ENCODE results near the gene MAP2. TPM values are rescaled to one million over a fixed set of nuclear protein-coding genes. Genes with fewer than 3 reads are reported as not detected.

The MAP2 gene
- total RNA-seq, 1 donor from 2014 or later = not detected

DNA sequence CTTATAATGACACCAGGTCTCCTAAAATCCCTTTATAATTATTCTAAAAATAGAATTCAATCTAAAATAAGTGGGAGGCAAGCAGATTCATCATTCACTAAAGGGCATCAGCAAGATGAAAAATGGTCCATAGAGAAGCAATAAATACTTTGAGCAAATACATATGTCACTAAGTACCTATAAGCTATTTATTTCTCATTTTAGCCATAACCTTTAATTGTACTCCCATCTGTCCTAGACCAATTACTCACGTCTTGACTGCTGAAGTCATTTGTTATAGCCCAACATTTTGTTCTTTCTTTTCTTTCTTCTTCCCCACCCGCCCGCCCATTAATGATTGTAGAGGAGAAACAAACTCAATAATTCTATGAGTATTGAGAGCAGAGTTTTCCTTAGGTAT is 105.7 kb downstream of the MAP2 start:
- Mint-ChIP-seq H3K36me3 (ENCODE audit: low read depth) (no peaks in the 10 kb centered on the region), H3K4me3 (no peak overlapping the region), H3K4me1 (ENCODE audit: low read depth) (peaks cover 15% of the 10 kb centered on the region), H3K27me3 (ENCODE audit: insufficient read depth) (peaks cover 3% of the 10 kb centered on the region), H3K27ac (no peak overlapping the region), H3K9me3 (no peaks in the 10 kb centered on the region)
- intact Hi-C loops (cut with micrococcal nuclease) = no loop called here
- no peak for DNase-seq (ENCODE audit: low spot score)

DNA sequence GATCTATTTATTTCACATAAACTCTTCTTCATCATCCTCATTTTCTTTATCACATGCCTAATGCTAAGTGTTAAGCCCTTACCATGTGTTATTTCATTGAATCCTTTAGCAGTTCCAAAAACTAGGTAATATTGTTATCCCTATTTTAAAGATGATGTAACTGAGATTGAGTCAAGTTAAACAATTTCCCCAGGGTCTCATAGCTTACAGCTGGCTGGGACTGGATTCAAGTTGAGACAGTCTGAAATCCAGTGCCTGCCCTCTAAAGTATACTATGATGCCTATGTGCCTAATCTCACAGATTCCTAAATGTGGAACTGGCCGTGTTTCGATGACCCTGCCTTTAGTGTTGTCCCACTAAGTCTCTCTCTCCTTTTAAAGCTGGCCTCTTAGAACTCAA is 108.5 kb downstream of the MAP2 start:
- Mint-ChIP-seq H3K27me3 (ENCODE audit: insufficient read depth) (peaks cover 5% of the 10 kb centered on the region), H3K4me1 (ENCODE audit: low read depth) (no peaks in the 10 kb centered on the region), H3K27ac (no peak overlapping the region), H3K36me3 (ENCODE audit: low read depth) (no peaks in the 10 kb centered on the region), H3K9me3 (no peaks in the 10 kb centered on the region), H3K4me3 (no peak overlapping the region)
- intact Hi-C loops (cut with micrococcal nuclease) = no loop called here
- DNase-seq (ENCODE audit: low spot score) = no peak

DNA sequence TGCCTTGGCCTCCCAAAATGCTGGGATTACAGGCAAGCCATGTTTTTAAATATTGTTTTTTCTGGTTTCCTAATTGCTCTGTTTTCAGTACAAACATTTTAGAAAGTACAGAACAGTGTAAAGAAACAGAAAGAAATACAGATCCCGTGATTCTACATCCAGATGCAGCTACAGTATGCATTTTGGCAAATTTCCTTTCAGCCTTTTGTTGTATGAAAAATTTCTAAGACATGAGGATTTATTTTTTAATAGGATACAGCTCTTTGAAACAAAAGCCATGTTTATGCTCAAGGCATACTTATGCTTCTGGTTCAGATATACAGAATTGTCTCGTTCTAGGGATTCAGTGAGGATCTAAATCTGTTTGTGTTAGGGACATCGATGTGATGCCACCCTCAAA is 109.5 kb downstream of the MAP2 start:
- H3K36me3 Mint-ChIP-seq (ENCODE audit: low read depth) = no peaks in the 10 kb centered on the region
- DNase-seq (ENCODE audit: low spot score) = no peak
- H3K4me1 Mint-ChIP-seq (ENCODE audit: low read depth) = no peaks in the 10 kb centered on the region
- peaks cover 5% of the 10 kb centered on the region for H3K27me3 Mint-ChIP-seq (ENCODE audit: insufficient read depth)
- H3K4me3 Mint-ChIP-seq = no peak overlapping the region
- H3K27ac Mint-ChIP-seq = no peak overlapping the region
- H3K9me3 Mint-ChIP-seq = no peaks in the 10 kb centered on the region
- intact Hi-C loops (cut with micrococcal nuclease) = no loop called here

DNA sequence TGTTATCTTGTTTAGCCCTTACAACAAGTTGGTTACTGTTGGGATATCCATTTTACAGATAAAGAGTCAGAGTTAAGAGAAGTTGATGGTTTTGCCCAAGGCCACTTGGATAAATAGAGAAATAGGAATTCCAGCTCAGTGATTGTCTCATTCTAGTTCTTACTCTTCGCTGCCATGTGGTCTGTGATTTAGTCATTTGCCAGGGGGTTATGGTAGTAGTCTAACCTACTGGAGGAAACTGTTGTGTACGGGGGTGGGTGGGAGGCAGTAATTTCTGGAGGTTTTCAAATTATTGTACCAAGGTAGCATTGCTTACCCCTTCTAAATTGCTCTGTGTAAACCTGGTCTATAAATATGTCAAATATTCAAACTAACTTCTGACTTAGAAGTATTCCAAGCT is 110.4 kb downstream of the MAP2 start:
- no peak overlapping the region for H3K27ac Mint-ChIP-seq
- DNase-seq (ENCODE audit: low spot score) = no peak
- no peaks in the 10 kb centered on the region for H3K4me1 Mint-ChIP-seq (ENCODE audit: low read depth)
- H3K9me3 Mint-ChIP-seq = no peaks in the 10 kb centered on the region
- H3K36me3 Mint-ChIP-seq (ENCODE audit: low read depth) = no peaks in the 10 kb centered on the region
- no peak overlapping the region for H3K4me3 Mint-ChIP-seq
- intact Hi-C loops (cut with micrococcal nuclease) = no loop called here
- H3K27me3 Mint-ChIP-seq (ENCODE audit: insufficient read depth) = peaks cover 5% of the 10 kb centered on the region

DNA sequence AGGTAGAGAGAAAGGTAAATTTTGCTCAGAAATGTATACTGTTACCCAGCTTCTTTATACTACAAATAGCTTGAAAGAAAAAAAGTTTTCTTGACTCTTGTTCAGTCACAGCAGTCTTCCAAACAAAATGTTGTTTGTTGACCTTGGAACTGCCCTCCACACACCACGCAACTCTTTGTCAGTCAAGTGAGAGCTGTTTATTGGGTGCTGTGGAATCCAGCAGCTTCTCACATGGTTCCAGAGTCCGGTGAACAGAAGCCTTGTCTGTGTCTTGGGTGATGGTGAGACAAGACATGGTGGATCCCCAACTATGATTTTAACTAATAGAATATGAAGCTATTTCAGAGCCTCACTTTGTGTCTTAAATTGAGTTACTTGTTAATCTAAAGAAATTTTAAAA is 112.5 kb downstream of the MAP2 start:
- H3K9me3 Mint-ChIP-seq = no peaks in the 10 kb centered on the region
- H3K4me1 Mint-ChIP-seq (ENCODE audit: low read depth) = no peaks in the 10 kb centered on the region
- intact Hi-C loops (cut with micrococcal nuclease) = no loop called here
- DNase-seq (ENCODE audit: low spot score) = no peak
- no peaks in the 10 kb centered on the region for H3K36me3 Mint-ChIP-seq (ENCODE audit: low read depth)
- peaks cover 5% of the 10 kb centered on the region for H3K27me3 Mint-ChIP-seq (ENCODE audit: insufficient read depth)
- no peak overlapping the region for H3K4me3 Mint-ChIP-seq
- H3K27ac Mint-ChIP-seq = no peak overlapping the region

GRCh38 chr2:209547726-209548125 is 123.9 kb downstream of the MAP2 start:
- Mint-ChIP-seq H3K27ac (no peak overlapping the region), H3K36me3 (ENCODE audit: low read depth) (no peaks in the 10 kb centered on the region), H3K4me1 (ENCODE audit: low read depth) (no peaks in the 10 kb centered on the region), H3K4me3 (no peak overlapping the region), H3K9me3 (no peaks in the 10 kb centered on the region), H3K27me3 (ENCODE audit: insufficient read depth) (no peaks in the 10 kb centered on the region)
- no peak for DNase-seq (ENCODE audit: low spot score)
- intact Hi-C loops (cut with micrococcal nuclease) = no loop called here

DNA sequence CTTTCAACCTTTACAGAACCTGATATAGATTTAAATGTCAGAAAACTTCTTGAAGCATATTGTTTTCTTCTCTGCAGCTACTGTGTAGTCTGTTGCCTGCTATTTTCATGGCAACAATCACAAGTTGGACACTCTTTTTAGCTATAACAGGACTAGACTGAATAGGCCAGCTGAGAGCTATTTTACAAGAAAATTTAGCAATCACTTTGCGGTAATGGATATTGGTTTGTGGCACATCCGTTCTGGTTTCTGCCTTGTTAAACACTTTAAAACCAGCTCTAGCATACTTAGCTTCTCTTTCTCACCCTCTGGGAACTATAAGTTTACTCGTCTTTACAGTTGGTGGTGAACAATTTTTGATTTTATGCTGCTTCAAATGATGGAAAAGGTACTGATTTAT is 125.7 kb downstream of the MAP2 start:
- no peak overlapping the region for H3K27ac Mint-ChIP-seq
- H3K36me3 Mint-ChIP-seq (ENCODE audit: low read depth) = no peaks in the 10 kb centered on the region
- H3K4me1 Mint-ChIP-seq (ENCODE audit: low read depth) = no peaks in the 10 kb centered on the region
- DNase-seq (ENCODE audit: low spot score) = no peak
- no peaks in the 10 kb centered on the region for H3K27me3 Mint-ChIP-seq (ENCODE audit: insufficient read depth)
- no peak overlapping the region for H3K4me3 Mint-ChIP-seq
- H3K9me3 Mint-ChIP-seq = no peaks in the 10 kb centered on the region
- intact Hi-C loops (cut with micrococcal nuclease) = no loop called here

DNA sequence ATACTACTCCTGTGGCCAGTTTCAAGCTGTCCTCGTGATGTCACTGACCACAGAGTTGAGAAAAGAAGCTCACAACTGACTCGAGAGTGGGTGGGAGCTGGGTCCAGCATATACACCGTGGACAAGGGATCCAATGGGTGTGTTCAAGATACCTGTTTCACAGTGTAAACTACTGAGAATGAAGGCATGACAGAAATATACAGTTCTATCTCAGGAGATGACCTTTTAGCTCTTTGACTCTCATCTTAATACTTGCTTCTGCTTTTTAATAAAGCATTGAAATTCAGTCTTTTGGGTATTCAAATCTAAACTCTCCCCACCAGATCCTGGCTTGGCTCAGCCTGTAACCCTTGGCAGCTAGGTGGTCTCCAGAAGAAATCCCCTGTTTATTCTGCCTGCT is 130.1 kb downstream of the MAP2 start:
- no peak overlapping the region for H3K27ac Mint-ChIP-seq
- intact Hi-C loops (cut with micrococcal nuclease) = no loop called here
- DNase-seq (ENCODE audit: low spot score) = no peak
- no peak overlapping the region for H3K4me3 Mint-ChIP-seq
- no peaks in the 10 kb centered on the region for H3K4me1 Mint-ChIP-seq (ENCODE audit: low read depth)
- no peaks in the 10 kb centered on the region for H3K27me3 Mint-ChIP-seq (ENCODE audit: insufficient read depth)
- no peaks in the 10 kb centered on the region for H3K36me3 Mint-ChIP-seq (ENCODE audit: low read depth)
- no peaks in the 10 kb centered on the region for H3K9me3 Mint-ChIP-seq

DNA sequence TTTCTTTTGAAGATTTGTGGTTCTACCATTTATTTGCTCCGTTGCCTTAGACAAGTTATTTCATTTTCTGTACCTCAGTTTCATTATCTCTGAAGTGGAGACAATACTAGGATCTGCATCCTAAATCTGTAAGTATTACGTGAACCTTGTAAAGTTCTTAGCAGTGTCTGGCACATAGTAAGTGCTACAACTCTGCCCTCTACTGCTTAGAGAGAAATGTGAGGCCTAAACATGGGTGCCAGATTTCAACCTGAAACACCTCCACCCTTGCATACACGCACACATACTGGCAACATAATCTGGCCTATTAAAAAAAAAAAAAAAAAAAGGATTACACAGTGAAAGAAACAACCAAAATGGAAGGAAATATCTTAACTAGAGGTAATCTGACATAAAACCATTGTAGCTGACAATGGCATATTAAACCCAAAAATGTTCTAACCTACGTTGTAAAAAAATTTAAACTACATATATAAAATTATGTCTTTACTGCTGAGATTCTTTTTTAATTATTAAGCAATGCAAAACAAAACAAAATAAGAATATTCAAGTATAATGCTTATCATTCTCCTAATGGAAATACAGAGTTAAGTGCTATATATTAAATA is 132.6 kb downstream of the MAP2 start:
- no peaks in the 10 kb centered on the region for H3K4me1 Mint-ChIP-seq (ENCODE audit: low read depth)
- no peaks in the 10 kb centered on the region for H3K9me3 Mint-ChIP-seq
- no peak for DNase-seq (ENCODE audit: low spot score)
- H3K36me3 Mint-ChIP-seq (ENCODE audit: low read depth) = no peaks in the 10 kb centered on the region
- H3K4me3 Mint-ChIP-seq = no peak overlapping the region
- no peaks in the 10 kb centered on the region for H3K27me3 Mint-ChIP-seq (ENCODE audit: insufficient read depth)
- intact Hi-C loops (cut with micrococcal nuclease) = no loop called here
- no peak overlapping the region for H3K27ac Mint-ChIP-seq

- Mint-ChIP-seq H3K27me3 (ENCODE audit: insufficient read depth) (no peaks in the 10 kb centered on the region), H3K9me3 (no peaks in the 10 kb centered on the region), H3K27ac (no peak overlapping the region), H3K4me3 (no peak overlapping the region), H3K36me3 (ENCODE audit: low read depth) (no peaks in the 10 kb centered on the region), H3K4me1 (ENCODE audit: low read depth) (no peaks in the 10 kb centered on the region)
- intact Hi-C loops (cut with micrococcal nuclease) = no loop called here
- no peak for DNase-seq (ENCODE audit: low spot score)
Observed at GRCh38 chr2:209560911-209561310, 137.1 kb downstream of the MAP2 start.

DNA sequence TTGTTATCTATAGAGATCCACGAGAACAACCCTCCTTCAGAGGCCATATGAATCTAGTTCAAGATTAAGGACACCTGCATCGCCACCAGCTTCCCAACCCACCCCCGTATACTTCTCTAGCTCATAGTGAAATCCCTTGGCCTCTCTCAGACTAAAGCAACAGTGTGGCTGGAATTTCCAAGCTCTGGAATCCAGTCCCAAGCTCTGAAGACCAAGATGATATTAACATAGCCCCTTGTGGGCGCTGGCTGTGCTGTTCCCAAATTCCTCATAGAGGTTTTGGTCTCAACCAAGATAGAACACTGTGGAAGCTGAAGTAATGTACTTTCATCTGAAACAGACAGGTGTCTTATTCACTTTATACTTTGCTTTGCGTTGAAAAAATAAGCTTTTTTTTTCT is 139.6 kb downstream of the MAP2 start:
- Mint-ChIP-seq H3K36me3 (ENCODE audit: low read depth) (no peaks in the 10 kb centered on the region), H3K27me3 (ENCODE audit: insufficient read depth) (no peaks in the 10 kb centered on the region), H3K4me1 (ENCODE audit: low read depth) (no peaks in the 10 kb centered on the region), H3K9me3 (no peaks in the 10 kb centered on the region), H3K27ac (no peak overlapping the region), H3K4me3 (no peak overlapping the region)
- intact Hi-C loops (cut with micrococcal nuclease) = no loop called here
- no peak for DNase-seq (ENCODE audit: low spot score)

GRCh38 chr2:209564816-209565215 is 141.0 kb downstream of the MAP2 start:
- Mint-ChIP-seq H3K27ac (no peak overlapping the region), H3K36me3 (ENCODE audit: low read depth) (no peaks in the 10 kb centered on the region), H3K9me3 (no peaks in the 10 kb centered on the region), H3K4me1 (ENCODE audit: low read depth) (no peaks in the 10 kb centered on the region), H3K4me3 (no peak overlapping the region), H3K27me3 (ENCODE audit: insufficient read depth) (peaks cover 3% of the 10 kb centered on the region)
- no peak for DNase-seq (ENCODE audit: low spot score)
- intact Hi-C loops (cut with micrococcal nuclease) = no loop called here

DNA sequence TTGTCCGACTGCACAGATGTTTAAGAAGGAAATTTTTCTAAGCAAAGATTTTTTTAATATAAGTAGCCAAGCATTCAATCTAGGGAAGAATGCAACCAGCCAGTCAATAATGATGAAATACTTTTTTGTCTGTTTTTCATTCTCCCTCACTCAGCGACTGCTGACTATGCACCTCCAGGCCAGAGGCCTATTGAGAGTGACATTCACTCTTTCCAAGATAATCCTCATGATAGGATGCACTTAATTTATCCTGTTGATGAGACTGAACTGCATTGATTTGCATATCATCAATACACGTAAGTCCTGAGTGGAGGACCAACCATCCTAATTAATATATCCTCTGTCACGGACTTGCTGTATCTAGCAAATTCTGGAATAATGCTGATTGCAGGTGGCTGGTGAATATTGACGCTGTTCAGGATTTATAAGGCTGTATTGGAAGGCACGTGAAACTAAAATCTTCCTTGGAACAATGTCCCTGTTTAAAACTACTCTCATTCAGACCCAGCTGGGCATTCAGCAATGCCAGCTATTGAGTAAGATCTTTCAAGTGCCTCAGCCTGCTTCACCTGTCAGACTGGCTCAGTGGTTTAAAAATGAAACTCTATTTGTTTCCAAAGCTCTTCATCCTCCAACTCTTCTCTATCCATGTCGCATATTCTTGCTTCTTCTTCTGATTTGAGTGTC is 142.2 kb downstream of the MAP2 start:
- DNase-seq (ENCODE audit: low spot score) = no peak
- Mint-ChIP-seq H3K4me1 (ENCODE audit: low read depth) (no peaks in the 10 kb centered on the region), H3K4me3 (no peak overlapping the region), H3K36me3 (ENCODE audit: low read depth) (no peaks in the 10 kb centered on the region), H3K9me3 (no peaks in the 10 kb centered on the region), H3K27ac (no peak overlapping the region), H3K27me3 (ENCODE audit: insufficient read depth) (peaks cover 3% of the 10 kb centered on the region)
- intact Hi-C loops (cut with micrococcal nuclease) = no loop called here

GRCh38 chr2:209570194-209570593 is 146.3 kb downstream of the MAP2 start:
- Mint-ChIP-seq H3K9me3 (no peaks in the 10 kb centered on the region), H3K4me1 (ENCODE audit: low read depth) (no peaks in the 10 kb centered on the region), H3K4me3 (no peak overlapping the region), H3K27ac (no peak overlapping the region), H3K36me3 (ENCODE audit: low read depth) (no peaks in the 10 kb centered on the region), H3K27me3 (ENCODE audit: insufficient read depth) (peaks cover 3% of the 10 kb centered on the region)
- intact Hi-C loops (cut with micrococcal nuclease) = no loop called here
- no peak for DNase-seq (ENCODE audit: low spot score)
